Measurements from ENCODE around the gene LRRC28. TPM values are rescaled to one million over a fixed set of nuclear protein-coding genes. Genes with fewer than 3 reads are reported as not detected.

Gene LRRC28
- total and polyA plus RNA-seq, 4 donors, result 14.5 to 27.5 (median 19.7) TPM

DNA sequence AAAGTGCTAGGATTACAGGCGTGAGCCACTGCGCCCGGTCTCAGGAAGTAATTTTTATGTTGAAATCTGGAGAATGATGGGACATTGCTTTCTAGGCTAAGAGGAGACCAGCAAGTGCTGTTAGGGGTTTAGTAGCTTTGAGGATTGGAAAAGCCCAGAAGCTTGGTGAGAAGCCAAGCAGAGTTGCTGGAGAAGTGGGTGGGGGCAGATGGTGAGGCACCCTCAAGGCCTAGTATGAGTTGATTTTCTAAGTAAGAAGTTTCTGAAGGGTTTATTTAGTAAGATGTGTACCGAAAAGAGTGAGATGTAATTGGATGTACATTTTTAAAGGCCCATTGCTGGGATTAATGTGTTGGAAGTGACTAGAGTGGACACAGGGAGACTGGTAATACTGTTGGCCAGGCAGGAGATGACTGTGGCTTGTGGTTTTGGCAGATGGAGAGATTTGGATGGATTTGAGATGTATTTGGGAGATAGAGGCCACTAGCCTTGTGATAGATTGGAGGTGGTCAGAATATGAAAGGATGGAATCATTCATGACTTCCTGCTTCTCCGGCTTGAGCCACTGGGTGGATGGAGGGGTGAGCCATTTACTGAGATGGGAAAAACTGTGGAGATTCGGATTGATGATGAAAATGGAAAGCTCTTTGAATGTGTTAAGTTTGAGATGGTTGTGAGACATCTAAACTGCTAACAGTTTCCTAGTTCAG lies 2.3 kb downstream of the LRRC28 start:
- Histone ChIP-seq H3K9me3 (ENCODE audit: control insufficient read depth, low read length) (no peaks in the 10 kb centered on the region), H3K4me1 (ENCODE audit: control insufficient read depth in 1 of 2, insufficient read depth in 2 of 2, low read length in 2 of 2) (no peaks in the 10 kb centered on the region), H3K36me3 (ENCODE audit: control insufficient read depth in 1 of 2, insufficient read depth in 2 of 2, low read length in 1 of 2) (no peaks in the 10 kb centered on the region), H3K27ac (ENCODE audit: low read depth in 1 of 2, low read length in 2 of 2) (no peak overlapping the region), H3K4me3 (ENCODE audit: low read length in 2 of 2) (no peak overlapping the region), H3K27me3 (ENCODE audit: control insufficient read depth in 1 of 2, insufficient read depth in 2 of 2, low read length in 1 of 2) (no peaks in the 10 kb centered on the region)
- intact Hi-C loops (cut with DNase I), result loop anchor here in 1 of 2 donors (5.0 kb wide), 1 partner anchor 76 kb away; no protein-coding TSS in a partner anchor
- ATAC-seq (ENCODE audit: low FRiP score) (no peak), DNase-seq (no peak)
- 94 to 95% methylated on average over 6 of the region's 6 CpGs for WGBS, 2 donors

DNA sequence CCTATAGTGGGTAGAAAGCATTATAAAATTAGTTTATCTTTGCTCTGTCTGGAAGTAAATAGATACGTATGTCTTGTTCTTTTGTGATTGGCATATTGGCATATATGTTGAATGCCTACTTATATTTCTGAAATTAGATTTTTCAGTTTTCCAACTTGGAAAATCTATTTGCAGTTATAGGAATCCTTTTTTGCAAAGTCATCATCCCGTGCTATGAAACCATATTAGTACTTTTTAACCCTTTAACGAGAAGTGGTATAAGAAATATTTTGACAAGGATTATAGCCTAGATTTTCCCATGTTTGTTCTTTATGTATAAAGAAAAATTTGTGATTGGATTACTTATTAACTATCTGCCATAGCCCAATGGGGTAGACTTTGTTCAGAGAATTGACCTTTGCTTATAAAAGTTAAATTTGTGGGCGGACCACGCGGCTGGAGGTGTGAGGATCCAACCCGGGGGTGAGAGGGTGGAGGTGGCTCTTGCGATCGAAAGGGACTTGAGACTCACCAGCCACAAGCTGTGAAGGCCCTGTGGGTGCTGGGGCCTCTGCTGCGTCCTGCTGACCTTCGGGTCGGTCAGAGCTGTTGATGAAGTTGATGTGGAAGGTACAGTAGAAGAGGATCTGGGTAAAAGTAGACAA lies 5.9 kb downstream of the LRRC28 start:
- Histone ChIP-seq H3K36me3 (ENCODE audit: control insufficient read depth in 1 of 2, insufficient read depth in 2 of 2, low read length in 1 of 2) (no peaks in the 10 kb centered on the region), H3K9me3 (ENCODE audit: control insufficient read depth, low read length) (no peaks in the 10 kb centered on the region), H3K27ac (ENCODE audit: low read depth in 1 of 2, low read length in 2 of 2) (no peak overlapping the region), H3K27me3 (ENCODE audit: control insufficient read depth in 1 of 2, insufficient read depth in 2 of 2, low read length in 1 of 2) (no peaks in the 10 kb centered on the region), H3K4me1 (ENCODE audit: control insufficient read depth in 1 of 2, insufficient read depth in 2 of 2, low read length in 2 of 2) (no peaks in the 10 kb centered on the region), H3K4me3 (ENCODE audit: low read length in 2 of 2) (no peak overlapping the region)
- ATAC-seq (ENCODE audit: low FRiP score) (no peak), DNase-seq (no peak)
- intact Hi-C loops (cut with DNase I), result no loop called here
- WGBS, 2 donors, result 93 to 94% methylated on average over 12 of the region's 12 CpGs

GRCh38 chr15:99264125-99264524 lies 12.8 kb downstream of the LRRC28 start:
- Histone ChIP-seq H3K4me1 (ENCODE audit: control insufficient read depth in 1 of 2, insufficient read depth in 2 of 2, low read length in 2 of 2) (no peaks in the 10 kb centered on the region), H3K36me3 (ENCODE audit: control insufficient read depth in 1 of 2, insufficient read depth in 2 of 2, low read length in 1 of 2) (no peaks in the 10 kb centered on the region), H3K4me3 (ENCODE audit: low read length in 2 of 2) (no peak overlapping the region), H3K27ac (ENCODE audit: low read depth in 1 of 2, low read length in 2 of 2) (no peak overlapping the region), H3K27me3 (ENCODE audit: control insufficient read depth in 1 of 2, insufficient read depth in 2 of 2, low read length in 1 of 2) (no peaks in the 10 kb centered on the region), H3K9me3 (ENCODE audit: control insufficient read depth, low read length) (no peaks in the 10 kb centered on the region)
- intact Hi-C loops (cut with DNase I), result no loop called here
- DNase-seq (no peak), ATAC-seq (ENCODE audit: low FRiP score) (no peak)
- WGBS, 2 donors, result 90 to 91% methylated on average over 5 of the region's 5 CpGs

GRCh38 chr15:99265541-99266070 lies 14.3 kb downstream of the LRRC28 start:
- intact Hi-C loops (cut with DNase I), result loop anchor here in 1 of 2 donors (5.0 kb wide), 1 partner anchor 457 kb away; no protein-coding TSS in a partner anchor
- no peak for ATAC-seq (ENCODE audit: low FRiP score)
- H3K4me3 ChIP-seq (ENCODE audit: low read length in 2 of 2), result no peak overlapping the region
- no peaks in the 10 kb centered on the region for H3K4me1 ChIP-seq (ENCODE audit: control insufficient read depth in 1 of 2, insufficient read depth in 2 of 2, low read length in 2 of 2)
- no peak overlapping the region for H3K27ac ChIP-seq (ENCODE audit: low read depth in 1 of 2, low read length in 2 of 2)
- DNase-seq, result no peak
- no peaks in the 10 kb centered on the region for H3K27me3 ChIP-seq (ENCODE audit: control insufficient read depth in 1 of 2, insufficient read depth in 2 of 2, low read length in 1 of 2)
- H3K36me3 ChIP-seq (ENCODE audit: control insufficient read depth in 1 of 2, insufficient read depth in 2 of 2, low read length in 1 of 2), result no peaks in the 10 kb centered on the region
- H3K9me3 ChIP-seq (ENCODE audit: control insufficient read depth, low read length), result no peaks in the 10 kb centered on the region
- 96 to 97% methylated on average over 3 of the region's 3 CpGs for WGBS, 2 donors

GRCh38 chr15:99267957-99268356 lies 16.7 kb downstream of the LRRC28 start:
- no peak overlapping the region for H3K27ac ChIP-seq (ENCODE audit: low read depth in 1 of 2, low read length in 2 of 2)
- H3K4me3 ChIP-seq (ENCODE audit: low read length in 2 of 2), result no peak overlapping the region
- H3K36me3 ChIP-seq (ENCODE audit: control insufficient read depth in 1 of 2, insufficient read depth in 2 of 2, low read length in 1 of 2), result no peaks in the 10 kb centered on the region
- 92 to 94% methylated on average over 3 of the region's 3 CpGs for WGBS, 2 donors
- no peaks in the 10 kb centered on the region for H3K4me1 ChIP-seq (ENCODE audit: control insufficient read depth in 1 of 2, insufficient read depth in 2 of 2, low read length in 2 of 2)
- intact Hi-C loops (cut with DNase I), result loop anchor here in 1 of 2 donors (5.0 kb wide), 1 partner anchor 454 kb away; no protein-coding TSS in a partner anchor
- H3K27me3 ChIP-seq (ENCODE audit: control insufficient read depth in 1 of 2, insufficient read depth in 2 of 2, low read length in 1 of 2), result no peaks in the 10 kb centered on the region
- H3K9me3 ChIP-seq (ENCODE audit: control insufficient read depth, low read length), result no peaks in the 10 kb centered on the region
- no peak for DNase-seq
- ATAC-seq (ENCODE audit: low FRiP score), result no peak

DNA sequence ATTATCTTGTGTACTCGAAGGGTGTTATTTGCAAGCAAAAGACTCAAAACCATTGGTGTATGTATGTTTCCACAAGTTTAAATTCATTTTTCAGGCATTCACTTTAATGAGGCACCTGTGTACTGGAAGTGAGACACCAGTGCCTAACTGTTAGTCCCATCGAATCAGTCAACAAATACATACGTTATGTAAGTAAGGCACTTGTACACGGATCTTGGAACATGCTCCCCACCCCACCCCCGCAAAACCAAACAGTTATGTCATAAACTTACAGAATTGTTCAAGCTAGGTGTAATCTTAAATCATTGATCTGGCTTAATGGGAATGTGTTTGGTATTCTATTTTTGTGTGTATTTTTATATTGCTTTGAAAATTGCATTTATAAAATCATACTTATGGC lies 17.1 kb downstream of the LRRC28 start:
- H3K36me3 ChIP-seq (ENCODE audit: control insufficient read depth in 1 of 2, insufficient read depth in 2 of 2, low read length in 1 of 2), result no peaks in the 10 kb centered on the region
- H3K4me1 ChIP-seq (ENCODE audit: control insufficient read depth in 1 of 2, insufficient read depth in 2 of 2, low read length in 2 of 2), result no peaks in the 10 kb centered on the region
- DNase-seq (no peak), ATAC-seq (ENCODE audit: low FRiP score) (no peak)
- 74 to 75% methylated on average over 5 of the region's 5 CpGs for WGBS, 2 donors
- H3K27me3 ChIP-seq (ENCODE audit: control insufficient read depth in 1 of 2, insufficient read depth in 2 of 2, low read length in 1 of 2), result no peaks in the 10 kb centered on the region
- no peaks in the 10 kb centered on the region for H3K9me3 ChIP-seq (ENCODE audit: control insufficient read depth, low read length)
- intact Hi-C loops (cut with DNase I), result loop anchor here in 1 of 2 donors (5.0 kb wide), 1 partner anchor 454 kb away; no protein-coding TSS in a partner anchor
- no peak overlapping the region for H3K4me3 ChIP-seq (ENCODE audit: low read length in 2 of 2)
- no peak overlapping the region for H3K27ac ChIP-seq (ENCODE audit: low read depth in 1 of 2, low read length in 2 of 2)

GRCh38 chr15:99273801-99274200 lies 22.5 kb downstream of the LRRC28 start:
- Histone ChIP-seq H3K36me3 (ENCODE audit: control insufficient read depth in 1 of 2, insufficient read depth in 2 of 2, low read length in 1 of 2) (no peaks in the 10 kb centered on the region), H3K4me1 (ENCODE audit: control insufficient read depth in 1 of 2, insufficient read depth in 2 of 2, low read length in 2 of 2) (no peaks in the 10 kb centered on the region), H3K27me3 (ENCODE audit: control insufficient read depth in 1 of 2, insufficient read depth in 2 of 2, low read length in 1 of 2) (no peaks in the 10 kb centered on the region), H3K4me3 (ENCODE audit: low read length in 2 of 2) (no peak overlapping the region), H3K9me3 (ENCODE audit: control insufficient read depth, low read length) (no peaks in the 10 kb centered on the region), H3K27ac (ENCODE audit: low read depth in 1 of 2, low read length in 2 of 2) (no peak overlapping the region)
- 61 to 65% methylated on average over 3 of the region's 3 CpGs for WGBS, 2 donors
- no peak for DNase-seq
- intact Hi-C loops (cut with DNase I), result loop anchor here in 1 of 2 donors (2.0 to 5.0 kb wide), 2 partner anchors 458 to 481 kb away; partner anchors contain the start of gene LYSMD4
- no peak for ATAC-seq (ENCODE audit: low FRiP score)

GRCh38 chr15:99275061-99275460 lies 23.8 kb downstream of the LRRC28 start:
- H3K27ac ChIP-seq (ENCODE audit: low read depth in 1 of 2, low read length in 2 of 2), result no peak overlapping the region
- H3K27me3 ChIP-seq (ENCODE audit: control insufficient read depth in 1 of 2, insufficient read depth in 2 of 2, low read length in 1 of 2), result no peaks in the 10 kb centered on the region
- H3K9me3 ChIP-seq (ENCODE audit: control insufficient read depth, low read length), result no peaks in the 10 kb centered on the region
- no peaks in the 10 kb centered on the region for H3K4me1 ChIP-seq (ENCODE audit: control insufficient read depth in 1 of 2, insufficient read depth in 2 of 2, low read length in 2 of 2)
- H3K36me3 ChIP-seq (ENCODE audit: control insufficient read depth in 1 of 2, insufficient read depth in 2 of 2, low read length in 1 of 2), result no peaks in the 10 kb centered on the region
- no peak overlapping the region for H3K4me3 ChIP-seq (ENCODE audit: low read length in 2 of 2)
- ATAC-seq (ENCODE audit: low FRiP score) (no peak), DNase-seq (no peak)
- intact Hi-C loops (cut with DNase I), result no loop called here
- 87 to 95% methylated on average over 2 of the region's 2 CpGs for WGBS, 2 donors

All from aorta (tissue), 5 donors.